GM06990 (cell line): Measurements from ENCODE around the gene CPLX1.

Source experiments
- DNase-seq: peaks from one replicate; pipeline ENCODE4 v3.0.0-alpha.2; 2011; ENCODE audit not compliant: insufficient read length; ENCODE audit errors: extremely low read depth
- H3K27me3 ChIP-seq: replicated peaks from 2 replicates; pipeline ENCODE4 v1.6.0; 2011; ENCODE audit warnings: low read length; ENCODE audit not compliant: control insufficient read depth, insufficient read depth
- H3K36me3 ChIP-seq: 2 replicates; pipeline ENCODE4 v1.5.1; 2011; ENCODE audit warnings: low read length; ENCODE audit not compliant: control insufficient read depth, insufficient read depth
- H3K4me3 ChIP-seq: replicated peaks from 2 replicates; pipeline ENCODE4 v1.5.1; 2011; ENCODE audit warnings: low read depth, mild to moderate bottlenecking, control low read depth, low read length
- TF ChIP-seq, protein P1 (sequence below): IDR thresholded peaks from 2 replicates; pipeline ENCODE4 v1.5.1; 2011; ENCODE audit warnings: low read length, control low read depth, mild to moderate bottlenecking, inconsistent platforms; ENCODE audit not compliant: insufficient read depth, poor library complexity, severe bottlenecking

The CPLX1 gene

DNA sequence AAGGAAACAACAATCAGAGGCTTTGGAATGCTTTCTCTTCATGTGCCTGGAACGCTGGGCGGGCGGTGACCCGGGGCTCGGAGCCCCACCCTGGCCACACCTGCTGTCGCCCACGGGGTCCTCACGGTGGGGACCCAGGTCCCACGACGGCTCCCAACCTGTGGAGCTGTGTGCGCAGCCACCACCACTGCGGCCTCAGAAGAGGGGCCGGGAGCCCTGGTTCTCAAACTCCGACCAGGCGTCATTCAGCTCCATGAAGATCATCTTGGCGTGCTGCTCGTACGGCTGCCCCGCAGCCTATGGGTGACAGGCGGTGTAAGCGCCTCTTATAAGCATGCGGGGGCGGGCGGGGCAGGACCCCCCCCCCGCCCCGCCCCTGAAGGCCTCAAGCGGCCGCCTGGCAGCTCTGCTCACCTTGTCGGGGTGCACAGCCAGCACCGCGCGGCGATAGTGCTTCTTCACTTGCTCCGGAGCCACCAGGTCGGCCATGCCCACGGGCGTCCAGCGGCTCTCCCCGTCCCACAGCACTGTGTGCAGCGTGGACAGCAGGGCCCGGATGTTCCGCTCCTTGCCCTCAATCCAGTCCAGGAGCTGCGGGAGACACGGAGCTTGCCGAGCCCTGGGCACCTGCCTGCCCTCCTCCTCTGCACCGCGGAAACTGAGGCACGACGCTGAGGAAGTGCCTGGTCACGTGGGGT is 23.7 kb upstream of the CPLX1 start:
- no peak for DNase-seq
- Histone ChIP-seq H3K36me3 (peaks cover 25% of the 10 kb centered on the region), H3K27me3 (no peaks in the 10 kb centered on the region), H3K4me3 (no peak overlapping the region)
- TF ChIP-seq, protein P1, sequence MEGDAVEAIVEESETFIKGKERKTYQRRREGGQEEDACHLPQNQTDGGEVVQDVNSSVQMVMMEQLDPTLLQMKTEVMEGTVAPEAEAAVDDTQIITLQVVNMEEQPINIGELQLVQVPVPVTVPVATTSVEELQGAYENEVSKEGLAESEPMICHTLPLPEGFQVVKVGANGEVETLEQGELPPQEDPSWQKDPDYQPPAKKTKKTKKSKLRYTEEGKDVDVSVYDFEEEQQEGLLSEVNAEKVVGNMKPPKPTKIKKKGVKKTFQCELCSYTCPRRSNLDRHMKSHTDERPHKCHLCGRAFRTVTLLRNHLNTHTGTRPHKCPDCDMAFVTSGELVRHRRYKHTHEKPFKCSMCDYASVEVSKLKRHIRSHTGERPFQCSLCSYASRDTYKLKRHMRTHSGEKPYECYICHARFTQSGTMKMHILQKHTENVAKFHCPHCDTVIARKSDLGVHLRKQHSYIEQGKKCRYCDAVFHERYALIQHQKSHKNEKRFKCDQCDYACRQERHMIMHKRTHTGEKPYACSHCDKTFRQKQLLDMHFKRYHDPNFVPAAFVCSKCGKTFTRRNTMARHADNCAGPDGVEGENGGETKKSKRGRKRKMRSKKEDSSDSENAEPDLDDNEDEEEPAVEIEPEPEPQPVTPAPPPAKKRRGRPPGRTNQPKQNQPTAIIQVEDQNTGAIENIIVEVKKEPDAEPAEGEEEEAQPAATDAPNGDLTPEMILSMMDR, result no peak

DNA sequence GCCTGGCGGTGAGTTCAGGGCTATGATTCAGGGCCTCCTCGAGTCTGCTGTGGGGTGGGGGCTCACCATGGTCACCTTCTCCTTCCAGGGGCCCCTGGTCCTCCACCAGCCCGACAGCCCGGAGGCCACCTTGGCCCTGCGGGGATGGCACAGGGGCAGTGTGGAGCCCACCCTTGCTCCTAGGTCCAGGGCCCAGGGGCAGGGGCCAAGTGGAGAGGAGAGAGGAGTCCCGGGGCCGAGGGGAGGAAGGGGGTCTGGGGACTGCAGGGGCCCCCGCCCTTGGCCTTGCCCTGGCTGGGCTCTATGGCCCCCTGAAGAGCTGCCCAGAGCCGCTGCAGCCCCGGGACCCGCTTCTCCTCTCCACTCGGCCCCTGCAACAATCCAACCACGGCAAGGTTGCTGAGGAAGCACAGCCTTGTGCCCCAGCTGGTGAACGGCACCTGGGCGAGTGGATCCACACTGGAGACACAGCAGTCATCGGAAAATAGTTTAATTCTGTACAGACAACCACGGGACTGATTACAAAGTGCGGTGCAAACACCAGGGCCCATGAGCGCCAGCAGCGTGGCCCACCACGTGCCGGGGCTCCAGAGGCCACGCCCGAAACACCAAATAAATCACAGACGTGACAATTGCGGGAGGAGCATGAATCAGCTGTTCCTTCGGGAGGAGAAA is 23.0 kb upstream of the CPLX1 start:
- peaks cover 22% of the 10 kb centered on the region for H3K36me3 ChIP-seq
- DNase-seq, result no peak
- H3K4me3 ChIP-seq, result no peak overlapping the region
- TF ChIP-seq, protein P1, result no peak
- H3K27me3 ChIP-seq, result no peaks in the 10 kb centered on the region

GRCh38 chr4:848307-848691 is 22.4 kb upstream of the CPLX1 start:
- TF ChIP-seq, protein P1, result no peak
- peaks cover 24% of the 10 kb centered on the region for H3K36me3 ChIP-seq

GRCh38 chr4:845836-846251 is 19.9 kb upstream of the CPLX1 start:
- TF ChIP-seq, protein P1, result no peak
- DNase-seq, result no peak
- no peak overlapping the region for H3K4me3 ChIP-seq
- no peaks in the 10 kb centered on the region for H3K27me3 ChIP-seq
- H3K36me3 ChIP-seq, result peaks cover 18% of the 10 kb centered on the region

More at GRCh38 chr4:848307-848691, 22.4 kb upstream of the CPLX1 start:
- DNase-seq, result no peak
- Histone ChIP-seq H3K27me3 (no peaks in the 10 kb centered on the region), H3K4me3 (no peak overlapping the region)

DNA sequence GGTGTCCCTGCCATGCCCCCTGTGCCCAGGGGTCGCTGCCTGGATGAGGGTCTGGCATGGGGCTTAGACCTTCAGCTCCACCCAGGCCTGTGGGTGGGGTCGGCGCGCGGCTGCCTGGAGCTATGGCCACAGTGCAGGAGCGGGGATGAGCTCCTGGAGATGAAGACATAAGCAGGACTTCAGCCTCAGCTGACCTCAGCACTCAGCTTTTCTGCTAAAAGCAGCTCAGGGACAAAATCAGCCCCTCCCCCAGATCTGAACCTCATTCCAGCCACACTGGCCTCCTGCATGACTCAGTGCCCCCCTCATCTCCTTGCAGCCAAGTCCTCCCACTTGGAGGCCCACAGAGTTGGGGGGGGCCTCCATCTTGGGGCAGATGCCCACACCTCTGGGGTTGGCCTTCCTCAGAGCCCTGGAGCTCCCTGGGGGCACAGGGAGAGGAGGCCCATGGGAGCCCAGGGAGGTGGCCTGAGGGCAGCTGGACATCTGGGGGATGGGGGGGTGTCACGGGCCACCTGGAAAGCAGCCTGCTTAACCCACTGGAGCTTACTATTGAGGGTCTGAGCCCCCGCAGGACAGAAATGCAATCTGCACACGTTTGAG is 19.4 kb upstream of the CPLX1 start:
- TF ChIP-seq, protein P1, result no peak
- H3K27me3 ChIP-seq, result no peaks in the 10 kb centered on the region
- DNase-seq, result no peak
- H3K36me3 ChIP-seq, result peaks cover 15% of the 10 kb centered on the region
- no peak overlapping the region for H3K4me3 ChIP-seq
